ENCODE measurements around the gene SCARB1. TPM values are rescaled to one million over a fixed set of nuclear protein-coding genes. Genes with fewer than 3 reads are reported as not detected.

Gene SCARB1
- total and polyA plus RNA-seq, 2 of the 13 experiments (the other 11 are each of a cell fraction or from before 2014, with no cell fraction given): 63.4 to 160 TPM

DNA sequence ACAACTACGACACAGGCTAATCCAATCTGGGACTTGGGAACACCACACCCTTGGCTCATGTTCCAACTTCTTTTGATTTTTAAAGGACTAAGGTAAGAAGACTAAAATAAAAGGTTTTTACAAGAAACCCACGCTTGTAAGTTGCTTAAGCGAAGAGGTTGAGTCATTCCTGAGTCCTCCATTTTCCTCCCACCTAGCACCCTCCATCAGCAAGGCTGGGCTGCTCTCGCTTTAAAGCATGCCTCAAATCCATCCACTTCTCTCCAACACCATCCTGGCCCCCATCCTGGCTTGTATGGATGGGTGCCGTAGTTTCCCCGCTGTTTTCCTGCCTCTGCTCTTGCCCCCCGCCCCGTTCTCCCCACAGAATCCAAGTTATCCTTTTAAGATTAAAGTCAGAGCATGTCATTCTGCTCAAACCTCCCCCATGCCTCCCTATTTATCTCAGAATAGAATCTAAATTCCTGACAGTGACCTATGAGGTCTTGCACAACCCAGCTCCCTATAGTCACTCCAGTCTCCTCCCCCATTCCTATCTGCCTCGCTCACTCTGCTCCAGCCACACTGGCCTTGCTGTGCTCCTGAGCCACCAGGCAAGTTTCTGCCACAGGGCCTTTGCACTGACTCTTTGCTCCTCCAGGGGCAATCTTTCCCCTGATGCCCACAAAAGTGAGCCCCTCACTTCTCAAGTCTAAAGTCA lies 34.5 kb downstream of the SCARB1 start (continued):
- TF ChIP-seq ZFP37 (CRISPR knock-in tag; IDR thresholded peaks at IDR 0.05; ENCODE audit: borderline replicate concordance) (no peak), BCL6 (CRISPR knock-in tag; IDR thresholded peaks at IDR 0.05) (peak; percentile 46; the same call in 1 of the 2 replicates), SMC3 (IDR thresholded peaks at IDR 0.05; ENCODE audit: low read length) (no peak), ELF4 (CRISPR knock-in tag; IDR thresholded peaks at IDR 0.05; ENCODE audit: borderline replicate concordance) (no peak), PAXIP1 (CRISPR knock-in tag; conservative IDR thresholded peaks at IDR 0.05) (peak; percentile 72), GABPA (IDR thresholded peaks at IDR 0.05; ENCODE audit: low read depth, low read length) (no peak), GABPA (CRISPR knock-in tag; IDR thresholded peaks at IDR 0.05; ENCODE audit: low read depth) (no peak), JUND (CRISPR knock-in tag; IDR thresholded peaks at IDR 0.05) (peak; percentile 72), ZNF225 (CRISPR knock-in tag; IDR thresholded peaks at IDR 0.05) (no peak), ARNTL (CRISPR knock-in tag; IDR thresholded peaks at IDR 0.05) (no peak; the same call in 1 of the 2 replicates), MTA1 (CRISPR knock-in tag; IDR thresholded peaks at IDR 0.05; ENCODE audit: borderline replicate concordance) (no peak), ZBTB21 (CRISPR knock-in tag; IDR thresholded peaks at IDR 0.05) (peak; percentile 42; the same call in 1 of the 2 replicates), ARID5B (CRISPR knock-in tag; IDR thresholded peaks at IDR 0.05) (peak; percentile 77), KLF9 (CRISPR knock-in tag; IDR thresholded peaks at IDR 0.05; ENCODE audit: low read depth) (0 out of 2 replicates have a peak, but pooled peaks have one; percentile 7), SIN3B (IDR thresholded peaks at IDR 0.05; ENCODE audit: low read length) (no peak), ERF (CRISPR knock-in tag; IDR thresholded peaks at IDR 0.05) (peak; percentile 37; the same call in 1 of the 2 replicates), KDM6A (CRISPR knock-in tag; IDR thresholded peaks at IDR 0.05; ENCODE audit: low read depth) (peak; percentile 26; the same call in 1 of the 2 replicates)
- TF ChIP-seq, protein P1, sequence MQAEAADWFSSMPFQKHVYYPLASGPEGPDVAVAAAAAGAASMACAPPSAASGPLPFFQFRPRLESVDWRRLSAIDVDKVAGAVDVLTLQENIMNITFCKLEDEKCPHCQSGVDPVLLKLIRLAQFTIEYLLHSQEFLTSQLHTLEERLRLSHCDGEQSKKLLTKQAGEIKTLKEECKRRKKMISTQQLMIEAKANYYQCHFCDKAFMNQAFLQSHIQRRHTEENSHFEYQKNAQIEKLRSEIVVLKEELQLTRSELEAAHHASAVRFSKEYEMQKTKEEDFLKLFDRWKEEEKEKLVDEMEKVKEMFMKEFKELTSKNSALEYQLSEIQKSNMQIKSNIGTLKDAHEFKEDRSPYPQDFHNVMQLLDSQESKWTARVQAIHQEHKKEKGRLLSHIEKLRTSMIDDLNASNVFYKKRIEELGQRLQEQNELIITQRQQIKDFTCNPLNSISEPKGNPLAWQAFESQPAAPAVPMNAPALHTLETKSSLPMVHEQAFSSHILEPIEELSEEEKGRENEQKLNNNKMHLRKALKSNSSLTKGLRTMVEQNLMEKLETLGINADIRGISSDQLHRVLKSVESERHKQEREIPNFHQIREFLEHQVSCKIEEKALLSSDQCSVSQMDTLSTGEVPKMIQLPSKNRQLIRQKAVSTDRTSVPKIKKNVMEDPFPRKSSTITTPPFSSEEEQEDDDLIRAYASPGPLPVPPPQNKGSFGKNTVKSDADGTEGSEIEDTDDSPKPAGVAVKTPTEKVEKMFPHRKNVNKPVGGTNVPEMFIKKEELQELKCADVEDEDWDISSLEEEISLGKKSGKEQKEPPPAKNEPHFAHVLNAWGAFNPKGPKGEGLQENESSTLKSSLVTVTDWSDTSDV (CRISPR knock-in tag; IDR thresholded peaks at IDR 0.05): no peak
- TF ChIP-seq, protein P2, sequence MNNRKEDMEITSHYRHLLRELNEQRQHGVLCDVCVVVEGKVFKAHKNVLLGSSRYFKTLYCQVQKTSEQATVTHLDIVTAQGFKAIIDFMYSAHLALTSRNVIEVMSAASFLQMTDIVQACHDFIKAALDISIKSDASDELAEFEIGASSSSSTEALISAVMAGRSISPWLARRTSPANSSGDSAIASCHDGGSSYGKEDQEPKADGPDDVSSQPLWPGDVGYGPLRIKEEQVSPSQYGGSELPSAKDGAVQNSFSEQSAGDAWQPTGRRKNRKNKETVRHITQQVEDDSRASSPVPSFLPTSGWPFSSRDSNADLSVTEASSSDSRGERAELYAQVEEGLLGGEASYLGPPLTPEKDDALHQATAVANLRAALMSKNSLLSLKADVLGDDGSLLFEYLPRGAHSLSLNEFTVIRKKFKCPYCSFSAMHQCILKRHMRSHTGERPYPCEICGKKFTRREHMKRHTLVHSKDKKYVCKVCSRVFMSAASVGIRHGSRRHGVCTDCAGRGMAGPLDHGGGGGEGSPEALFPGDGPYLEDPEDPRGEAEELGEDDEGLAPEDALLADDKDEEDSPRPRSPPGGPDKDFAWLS (CRISPR knock-in tag; IDR thresholded peaks at IDR 0.05; ENCODE audit: borderline replicate concordance): no peak
